RWPE2 (cell line): ENCODE results near the gene CT47A7.
"Not testable (repeated sequence)": the region's sequence is repeated elsewhere in the genome, so short reads cannot be mapped to it uniquely, and the experiment has no call there.

Experiments
- ATAC-seq: fragments of 200-7000 bp; cut with Tn5 transposase; 3 replicates; pipeline ENCODE4 v1.9.1; 2021; ENCODE audit warnings: low read depth
- DNase-seq: peaks from one replicate; pipeline ENCODE4 v3.0.0-alpha.2; 2020; ENCODE audit warnings: low spot score
- H3K27ac ChIP-seq: fragments of 450-650 bp; 2 replicates; pipeline ENCODE4 v1.5.1; 2017; ENCODE audit warnings: mild to moderate bottlenecking; ENCODE audit not compliant: poor library complexity, severe bottlenecking
- H3K27me3 ChIP-seq: fragments of 250-450 bp; sonication (Bioruptor Pico); 2 replicates; pipeline ENCODE4 v1.5.1; 2021; ENCODE audit warnings: mild to moderate bottlenecking, moderate library complexity; ENCODE audit not compliant: insufficient read depth, poor library complexity, severe bottlenecking
- H3K36me3 ChIP-seq: fragments of 250-450 bp; sonication (Bioruptor Pico); 2 replicates; pipeline ENCODE4 v1.5.1; 2020; ENCODE audit warnings: low read depth, mild to moderate bottlenecking, moderate library complexity
- H3K4me1 ChIP-seq: fragments of 250-450 bp; sonication (Bioruptor Pico); 2 replicates; pipeline ENCODE4 v1.5.1; 2021; ENCODE audit warnings: mild to moderate bottlenecking, moderate library complexity; ENCODE audit not compliant: insufficient read depth, poor library complexity, severe bottlenecking
- H3K4me3 ChIP-seq: fragments of 250-450 bp; sonication (Bioruptor Pico); 2 replicates; pipeline ENCODE4 v1.5.1; 2021; ENCODE audit warnings: mild to moderate bottlenecking, moderate library complexity; ENCODE audit not compliant: severe bottlenecking
- H3K9me3 ChIP-seq: fragments of 250-450 bp; sonication (Bioruptor Pico); 2 replicates; pipeline ENCODE4 v1.5.1; 2021; ENCODE audit warnings: mild to moderate bottlenecking, moderate library complexity; ENCODE audit not compliant: severe bottlenecking
- CTCF ChIP-seq: fragments of 450-650 bp; IDR thresholded peaks from one replicate; pipeline ENCODE4 v1.5.1; 2017; ENCODE audit warnings: mild to moderate bottlenecking, moderate library complexity; ENCODE audit not compliant: poor library complexity, severe bottlenecking

The CT47A7 gene

GRCh38 chrX:120956500-120956899 lies at the start of gene CT47A7:
Gene CT47A7, minus strand, starts transcription at chrX:120956600. Its CDS starts 255 bp downstream, at chrX:120956345.
- H3K27ac ChIP-seq, H3K36me3 ChIP-seq, H3K4me3 ChIP-seq, H3K27me3 ChIP-seq, DNase-seq, H3K4me1 ChIP-seq, H3K9me3 ChIP-seq, ATAC-seq: not testable (repeated sequence)

GRCh38 chrX:121000589-121000988 lies 44.2 kb upstream of the CT47A7 start:
- Histone ChIP-seq H3K4me3 (no peak overlapping the region), H3K27me3 (no peaks in the 10 kb centered on the region), H3K4me1 (no peaks in the 10 kb centered on the region), H3K9me3 (no peaks in the 10 kb centered on the region), H3K36me3 (no peaks in the 10 kb centered on the region), H3K27ac (no peak overlapping the region)
- peak; percentile 47 for TF ChIP-seq CTCF
- DNase-seq (no peak), ATAC-seq (no peak)

GRCh38 chrX:120999413-120999812 lies 43.0 kb upstream of the CT47A7 start:
- H3K4me1 ChIP-seq, result no peaks in the 10 kb centered on the region
- no peak for TF ChIP-seq CTCF
- DNase-seq (no peak), ATAC-seq (no peak)
- no peaks in the 10 kb centered on the region for H3K9me3 ChIP-seq
- H3K36me3 ChIP-seq, result no peaks in the 10 kb centered on the region
- no peak overlapping the region for H3K27ac ChIP-seq
- H3K4me3 ChIP-seq, result no peak overlapping the region
- no peaks in the 10 kb centered on the region for H3K27me3 ChIP-seq

- not testable (repeated sequence) for H3K4me1 ChIP-seq, ATAC-seq, H3K36me3 ChIP-seq, H3K4me3 ChIP-seq, H3K9me3 ChIP-seq, H3K27me3 ChIP-seq, H3K27ac ChIP-seq, DNase-seq
Observed at GRCh38 chrX:120985660-120986059, 29.3 kb upstream of the CT47A7 start, which contains the start of gene CT47A1. Gene CT47A1, minus strand, starts transcription at chrX:120985760. Its CDS starts 231 bp downstream, at chrX:120985529.
